ENCODE measurements around the gene PLK3. TPM values are rescaled to one million over a fixed set of nuclear protein-coding genes. Genes with fewer than 3 reads are reported as not detected.

The PLK3 gene
- polyA plus RNA-seq, 1 donor (not counting 4 experiments of a cell fraction or from before 2014, with no cell fraction given) = 34.0 TPM

DNA sequence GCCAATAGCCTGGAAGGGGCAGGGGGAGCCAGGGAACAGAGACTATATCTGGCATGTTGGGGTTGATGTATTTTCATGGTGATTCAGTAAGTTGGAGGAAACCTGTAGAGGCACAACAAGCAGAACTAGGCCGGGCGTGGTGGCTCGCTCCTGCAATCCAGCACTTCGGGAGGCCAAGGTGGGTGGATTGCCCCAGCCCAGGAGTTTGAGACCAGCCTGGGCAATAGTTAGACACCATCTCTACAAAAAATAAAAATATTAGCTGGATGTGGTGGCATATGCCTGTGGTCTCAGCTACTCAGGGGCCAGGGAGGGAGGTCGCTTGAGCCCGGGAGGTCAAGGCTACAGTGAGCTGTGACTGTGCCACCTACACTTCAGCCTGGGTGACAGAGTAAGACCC, 53.0 kb downstream of the PLK3 start:
- FAIRE-seq = no peak
- no peaks in the 10 kb centered on the region for H3K9me3 ChIP-seq (ENCODE audit: control insufficient read depth, low read depth, low read length)
- no peaks in the 10 kb centered on the region for H3K9me1 ChIP-seq (ENCODE audit: control insufficient read depth, extremely low read depth, insufficient read depth, low read length)
- DNase-seq (ENCODE audit: low read depth, low spot score) = no peak
- dilution Hi-C loops (cut with MboI; ENCODE audit: extremely low pct_ligation_motif_present, low sequenced_read_pairs) = no loop called here
- no peak overlapping the region for H3K4me3 ChIP-seq (ENCODE audit: control insufficient read depth in 2 of 3, extremely low read depth in 1 of 3, insufficient read depth in 2 of 3, low read depth in 1 of 3, low read length in 3 of 3)
- H3K9ac ChIP-seq (ENCODE audit: control insufficient read depth, extremely low read depth, insufficient read depth, low read length) = no peak overlapping the region
- TF ChIP-seq, protein P1, sequence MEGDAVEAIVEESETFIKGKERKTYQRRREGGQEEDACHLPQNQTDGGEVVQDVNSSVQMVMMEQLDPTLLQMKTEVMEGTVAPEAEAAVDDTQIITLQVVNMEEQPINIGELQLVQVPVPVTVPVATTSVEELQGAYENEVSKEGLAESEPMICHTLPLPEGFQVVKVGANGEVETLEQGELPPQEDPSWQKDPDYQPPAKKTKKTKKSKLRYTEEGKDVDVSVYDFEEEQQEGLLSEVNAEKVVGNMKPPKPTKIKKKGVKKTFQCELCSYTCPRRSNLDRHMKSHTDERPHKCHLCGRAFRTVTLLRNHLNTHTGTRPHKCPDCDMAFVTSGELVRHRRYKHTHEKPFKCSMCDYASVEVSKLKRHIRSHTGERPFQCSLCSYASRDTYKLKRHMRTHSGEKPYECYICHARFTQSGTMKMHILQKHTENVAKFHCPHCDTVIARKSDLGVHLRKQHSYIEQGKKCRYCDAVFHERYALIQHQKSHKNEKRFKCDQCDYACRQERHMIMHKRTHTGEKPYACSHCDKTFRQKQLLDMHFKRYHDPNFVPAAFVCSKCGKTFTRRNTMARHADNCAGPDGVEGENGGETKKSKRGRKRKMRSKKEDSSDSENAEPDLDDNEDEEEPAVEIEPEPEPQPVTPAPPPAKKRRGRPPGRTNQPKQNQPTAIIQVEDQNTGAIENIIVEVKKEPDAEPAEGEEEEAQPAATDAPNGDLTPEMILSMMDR (optimal IDR thresholded peaks at IDR 0.05 in 1 of 3, IDR thresholded peaks at IDR 0.05 in 1 of 3, conservative IDR thresholded peaks at IDR 0.05 in 1 of 3; ENCODE audit: extremely low read depth in 1 of 3, insufficient read depth in 2 of 3, low read length in 3 of 3) = no peak
- no peak for TF ChIP-seq EZH2 (IDR thresholded peaks at IDR 0.05; ENCODE audit: low read length)
- no peaks in the 10 kb centered on the region for H4K20me1 ChIP-seq (ENCODE audit: control insufficient read depth, extremely low read depth, insufficient read depth, low read length)
- H3K4me1 ChIP-seq (ENCODE audit: control insufficient read depth, extremely low read depth, insufficient read depth, low read length) = peaks cover 7% of the 10 kb centered on the region
- no peak overlapping the region for H3K27ac ChIP-seq (ENCODE audit: control insufficient read depth, insufficient read depth, low read length)
- H3K4me2 ChIP-seq (ENCODE audit: control insufficient read depth, extremely low read depth, insufficient read depth, low read depth, low read length) = no peak overlapping the region
- no peak overlapping the region for H2AFZ ChIP-seq (ENCODE audit: control insufficient read depth, low read length)
- H3K79me2 ChIP-seq (ENCODE audit: control insufficient read depth, insufficient read depth, low read length) = no peaks in the 10 kb centered on the region
- H3K27me3 ChIP-seq (ENCODE audit: control insufficient read depth, extremely low read depth, insufficient read depth, low read length) = no peaks in the 10 kb centered on the region
- H3K36me3 ChIP-seq (ENCODE audit: control insufficient read depth in 2 of 2, extremely low read depth in 1 of 2, insufficient read depth in 2 of 2, low read length in 2 of 2) = no peaks in the 10 kb centered on the region

DNA sequence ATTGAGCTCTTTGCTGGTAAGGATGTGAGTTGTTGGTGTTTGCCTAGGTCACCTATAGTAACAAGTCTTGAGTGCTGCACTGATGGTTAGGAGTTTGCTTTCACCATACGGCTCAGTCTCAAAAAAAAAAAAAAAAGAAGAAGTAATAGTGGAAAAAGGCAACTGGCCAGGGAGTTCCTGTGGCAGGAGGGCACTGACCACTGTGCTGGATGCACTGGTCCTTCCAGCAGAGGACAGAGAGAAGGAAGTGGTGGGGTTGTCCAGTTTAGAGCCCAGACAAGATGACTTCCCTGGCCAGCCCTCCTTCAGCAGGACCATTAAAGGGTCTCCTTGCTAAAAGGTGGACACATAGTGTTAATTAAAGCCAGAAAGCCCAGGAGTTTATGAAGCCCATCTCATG, 54.8 kb downstream of the PLK3 start:
- dilution Hi-C loops (cut with MboI; ENCODE audit: extremely low pct_ligation_motif_present, low sequenced_read_pairs) = no loop called here
- Histone ChIP-seq H3K36me3 (ENCODE audit: control insufficient read depth in 2 of 2, extremely low read depth in 1 of 2, insufficient read depth in 2 of 2, low read length in 2 of 2) (no peaks in the 10 kb centered on the region), H3K4me2 (ENCODE audit: control insufficient read depth, extremely low read depth, insufficient read depth, low read depth, low read length) (no peak overlapping the region), H3K4me3 (ENCODE audit: control insufficient read depth in 2 of 3, extremely low read depth in 1 of 3, insufficient read depth in 2 of 3, low read depth in 1 of 3, low read length in 3 of 3) (no peak overlapping the region), H3K9ac (ENCODE audit: control insufficient read depth, extremely low read depth, insufficient read depth, low read length) (no peak overlapping the region), H3K27ac (ENCODE audit: control insufficient read depth, insufficient read depth, low read length) (no peak overlapping the region), H3K9me1 (ENCODE audit: control insufficient read depth, extremely low read depth, insufficient read depth, low read length) (no peaks in the 10 kb centered on the region), H3K79me2 (ENCODE audit: control insufficient read depth, insufficient read depth, low read length) (no peaks in the 10 kb centered on the region), H3K9me3 (ENCODE audit: control insufficient read depth, low read depth, low read length) (no peaks in the 10 kb centered on the region), H2AFZ (ENCODE audit: control insufficient read depth, low read length) (no peak overlapping the region), H3K4me1 (ENCODE audit: control insufficient read depth, extremely low read depth, insufficient read depth, low read length) (peaks cover 2% of the 10 kb centered on the region), H3K27me3 (ENCODE audit: control insufficient read depth, extremely low read depth, insufficient read depth, low read length) (no peaks in the 10 kb centered on the region), H4K20me1 (ENCODE audit: control insufficient read depth, extremely low read depth, insufficient read depth, low read length) (no peaks in the 10 kb centered on the region)
- DNase-seq (ENCODE audit: low read depth, low spot score) (no peak), FAIRE-seq (no peak)
- no peak for TF ChIP-seq EZH2 (IDR thresholded peaks at IDR 0.05; ENCODE audit: low read length)
- TF ChIP-seq, protein P1 (optimal IDR thresholded peaks at IDR 0.05 in 1 of 3, IDR thresholded peaks at IDR 0.05 in 1 of 3, conservative IDR thresholded peaks at IDR 0.05 in 1 of 3; ENCODE audit: extremely low read depth in 1 of 3, insufficient read depth in 2 of 3, low read length in 3 of 3) = no peak

Small RNAs within 50 kb of the gene (small RNA-seq; reads per million reads assigned to genes)
- gene AL136380.1 (ENCODE audit: insufficient read length in 3 of 3, low read depth in 3 of 3, low replicate concordance in 1 of 3) (0 reads per million in 3 experiments), gene SNORD38A (ENCODE audit: insufficient read length in 3 of 3, low read depth in 3 of 3, low replicate concordance in 1 of 3) (1,872 to 67,967 (median 5,068) reads per million in 3 experiments), gene SNORD38B (ENCODE audit: insufficient read length in 3 of 3, low read depth in 3 of 3, low replicate concordance in 1 of 3) (0 reads per million in 3 experiments), gene SNORD46 (ENCODE audit: insufficient read length in 3 of 3, low read depth in 3 of 3, low replicate concordance in 1 of 3) (1.3 to 12.3 (median 5.6) reads per million in 3 experiments), gene SNORD55 (ENCODE audit: insufficient read length in 3 of 3, low read depth in 3 of 3, low replicate concordance in 1 of 3) (0 reads per million in 3 experiments)

Other genes with a start within 250 kb of the PLK3 start
- gene TMEM53, start 125.9 kb upstream of the PLK3 start, polyA plus RNA-seq = 5.6 to 11.4 TPM (median 10.6 TPM) in 3 replicates
- 0.19 to 1.5 TPM (median 0.22 TPM) in 3 replicates for gene ARMH1, start 125.7 kb upstream of the PLK3 start, polyA plus RNA-seq
- gene RNU5D-1, start 69.2 kb upstream of the PLK3 start, polyA plus RNA-seq = not detected in 3 replicates
- gene KIF2C, start 60.5 kb upstream of the PLK3 start, polyA plus RNA-seq = 2.5 to 17.6 TPM (median 16.3 TPM) in 3 replicates
- gene RPS8, start 24.8 kb upstream of the PLK3 start, polyA plus RNA-seq = 1,764 to 2,149 TPM (median 1,890 TPM) in 3 replicates
- gene BEST4, start 12.2 kb upstream of the PLK3 start, polyA plus RNA-seq = 0.07 to 0.14 TPM (median 0.13 TPM) in 3 replicates
- not detected in 3 replicates for gene DYNLT4, start 7.0 kb downstream of the PLK3 start, polyA plus RNA-seq
- gene BTBD19, start 8.1 kb downstream of the PLK3 start, polyA plus RNA-seq = 2.2 to 3.9 TPM (median 2.9 TPM) in 3 replicates
- gene PTCH2, start 42.9 kb downstream of the PLK3 start, polyA plus RNA-seq = 0.01 to 0.19 TPM (median 0.03 TPM) in 3 replicates
- gene EIF2B3, start 186.2 kb downstream of the PLK3 start, polyA plus RNA-seq = 29.3 to 46.7 TPM (median 35.2 TPM) in 3 replicates
- 28.1 to 38.2 TPM (median 34.9 TPM) in 3 replicates for gene HECTD3, start 210.9 kb downstream of the PLK3 start, polyA plus RNA-seq
- gene UROD, start 211.9 kb downstream of the PLK3 start, polyA plus RNA-seq = 157 to 212 TPM (median 174 TPM) in 3 replicates